CD4-positive, CD25-positive, alpha-beta regulatory T cell (primary cell): ENCODE measurements around the gene B4GALT7. TPM values are rescaled to one million over a fixed set of nuclear protein-coding genes. Genes with fewer than 3 reads are reported as not detected.
"Not testable (repeated sequence)": the region's sequence is repeated elsewhere in the genome, so short reads cannot be mapped to it uniquely, and the experiment has no call there.

ENCODE experiments used
- ATAC-seq, 2 donors: fragments of 150-1000 bp; cut with Tn5 transposase; one replicate each; pipeline ENCODE4 v1.10.0; 2021; ENCODE audit warnings: low read depth in 2 of 2, moderate number of reproducible peaks in 2 of 2, moderate library complexity in 1 of 2
- DNase-seq, 3 donors: peaks; one replicate each; pipeline versions ENCODE4 v3.0.0 to v3.0.0-alpha.2; 2012 to 2022; ENCODE audit warnings: mixed read lengths in 1 of 3
- H3K27ac ChIP-seq: one replicate; pipeline ENCODE4 v1.7.0; 2013; ENCODE audit warnings: mild to moderate bottlenecking, low read length; ENCODE audit not compliant: insufficient read depth, poor library complexity, severe bottlenecking
- H3K27me3 ChIP-seq: one replicate; pipeline ENCODE4 v1.7.0; 2013; ENCODE audit warnings: low read length; ENCODE audit not compliant: control insufficient read depth, insufficient read depth
- H3K36me3 ChIP-seq: one replicate; pipeline ENCODE4 v1.7.0; 2013; ENCODE audit warnings: mild to moderate bottlenecking, low read length, moderate library complexity; ENCODE audit not compliant: control insufficient read depth, insufficient read depth
- H3K4me1 ChIP-seq: 2 replicates; pipeline ENCODE4 v1.7.0; 2013; ENCODE audit warnings: mild to moderate bottlenecking, low read length; ENCODE audit not compliant: insufficient read depth, control insufficient read depth, poor library complexity, severe bottlenecking
- H3K4me3 ChIP-seq: one replicate; pipeline ENCODE4 v1.7.0; 2013; ENCODE audit warnings: low read depth, mild to moderate bottlenecking, low read length, moderate library complexity
- H3K9me3 ChIP-seq, 2 experiments: 1 replicate in 1 of 2; 2 replicates in 1 of 2; pipeline ENCODE4 v1.7.0; 2013; ENCODE audit warnings: low read length in 2 of 2, mild to moderate bottlenecking in 1 of 2, moderate library complexity in 1 of 2; ENCODE audit not compliant: control insufficient read depth in 2 of 2
- H3K27ac Mint-ChIP-seq, 3 donors: one replicate each; pipeline ENCODE4 v1.8.0; 2020 to 2022; ENCODE audit warnings: mild to moderate bottlenecking in 3 of 3, mixed read lengths in 3 of 3, moderate library complexity in 2 of 3
- H3K27me3 Mint-ChIP-seq: one replicate; pipeline ENCODE4 v1.8.0; 2022; ENCODE audit warnings: mild to moderate bottlenecking, mixed read lengths
- H3K36me3 Mint-ChIP-seq: one replicate; pipeline ENCODE4 v1.8.0; 2020; ENCODE audit warnings: mixed read lengths
- H3K4me1 Mint-ChIP-seq, 4 donors: one replicate each; pipeline ENCODE4 v1.8.0; 2020 to 2022; ENCODE audit warnings: mixed read lengths in 4 of 4, mild to moderate bottlenecking in 1 of 4
- H3K4me3 Mint-ChIP-seq, 4 donors: one replicate each; pipeline ENCODE4 v1.8.0; 2020 to 2022; ENCODE audit warnings: mild to moderate bottlenecking in 4 of 4, mixed read lengths in 4 of 4, moderate library complexity in 3 of 4
- H3K9me3 Mint-ChIP-seq, 7 donors: one replicate each; pipeline ENCODE4 v1.8.0; 2020 to 2022; ENCODE audit warnings: mixed read lengths in 7 of 7, mild to moderate bottlenecking in 3 of 7, moderate library complexity in 2 of 7
- polyA plus RNA-seq, 4 donors: library from polyadenylated mRNA; unstranded; fragments of 300-500 nt; fragmentation: Illumina TruSeq; gene quantifications; one replicate each; pipeline ENCODE4 v1.2.3, GENCODE V29; 2021
- total RNA-seq: library from RNA; stranded (reverse); gene quantifications from one replicate; pipeline ENCODE4 v1.2.3, GENCODE V29; 2022

The B4GALT7 gene
- total and polyA plus RNA-seq, 5 donors from 2014 or later = 18.3 to 24.2 (median 18.8) TPM

DNA sequence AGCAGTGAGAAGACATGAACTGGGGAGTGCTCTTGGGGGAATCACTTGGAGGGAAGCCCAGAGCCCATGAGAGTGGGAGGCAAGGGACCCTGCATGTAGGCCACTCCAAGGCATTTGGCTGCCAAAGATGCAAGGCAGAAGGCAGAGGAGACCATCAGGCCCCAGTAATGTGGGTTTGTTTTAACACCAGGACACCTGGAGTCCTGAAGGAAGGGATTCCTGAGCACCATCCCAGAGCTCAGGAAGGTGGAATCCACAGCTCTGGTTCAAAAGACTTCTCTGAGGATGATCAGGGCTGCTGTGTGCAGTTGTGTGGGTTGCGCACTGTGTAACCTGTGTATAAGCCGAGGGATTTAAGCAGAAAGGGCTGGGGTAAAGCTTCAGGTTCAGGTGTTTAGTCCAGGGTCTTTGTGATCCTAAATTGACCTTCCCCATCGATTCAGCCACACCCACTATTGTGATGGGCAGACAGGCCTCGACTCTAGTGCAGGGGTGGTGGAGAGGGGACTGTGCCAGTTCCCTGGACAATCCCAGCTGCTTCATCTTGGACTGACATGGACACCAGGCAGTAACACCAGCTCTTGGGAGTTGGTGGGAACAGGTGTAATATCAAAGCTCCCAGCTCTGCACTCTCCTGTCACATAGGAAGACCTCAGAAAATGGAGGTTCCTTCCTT, 11.0 kb downstream of the B4GALT7 start:
- H3K4me1 Mint-ChIP-seq = peaks cover 0 to 18% (median 4%) of the 10 kb centered on the region in 4 donors
- H3K36me3 ChIP-seq = no peaks in the 10 kb centered on the region
- H3K27me3 ChIP-seq = no peaks in the 10 kb centered on the region
- ATAC-seq (no peak), DNase-seq (no peak)
- H3K4me3 Mint-ChIP-seq = no peak overlapping the region
- no peaks in the 10 kb centered on the region for H3K9me3 Mint-ChIP-seq
- no peaks in the 10 kb centered on the region for H3K9me3 ChIP-seq
- H3K27me3 Mint-ChIP-seq = no peaks in the 10 kb centered on the region
- H3K36me3 Mint-ChIP-seq = peaks cover 13% of the 10 kb centered on the region
- no peak overlapping the region for H3K4me3 ChIP-seq
- H3K27ac Mint-ChIP-seq = peak overlapping the region in 2 of 3 donors; percentile 8 to 83
- H3K27ac ChIP-seq = no peak overlapping the region
- H3K4me1 ChIP-seq = peaks cover 5% of the 10 kb centered on the region

DNA sequence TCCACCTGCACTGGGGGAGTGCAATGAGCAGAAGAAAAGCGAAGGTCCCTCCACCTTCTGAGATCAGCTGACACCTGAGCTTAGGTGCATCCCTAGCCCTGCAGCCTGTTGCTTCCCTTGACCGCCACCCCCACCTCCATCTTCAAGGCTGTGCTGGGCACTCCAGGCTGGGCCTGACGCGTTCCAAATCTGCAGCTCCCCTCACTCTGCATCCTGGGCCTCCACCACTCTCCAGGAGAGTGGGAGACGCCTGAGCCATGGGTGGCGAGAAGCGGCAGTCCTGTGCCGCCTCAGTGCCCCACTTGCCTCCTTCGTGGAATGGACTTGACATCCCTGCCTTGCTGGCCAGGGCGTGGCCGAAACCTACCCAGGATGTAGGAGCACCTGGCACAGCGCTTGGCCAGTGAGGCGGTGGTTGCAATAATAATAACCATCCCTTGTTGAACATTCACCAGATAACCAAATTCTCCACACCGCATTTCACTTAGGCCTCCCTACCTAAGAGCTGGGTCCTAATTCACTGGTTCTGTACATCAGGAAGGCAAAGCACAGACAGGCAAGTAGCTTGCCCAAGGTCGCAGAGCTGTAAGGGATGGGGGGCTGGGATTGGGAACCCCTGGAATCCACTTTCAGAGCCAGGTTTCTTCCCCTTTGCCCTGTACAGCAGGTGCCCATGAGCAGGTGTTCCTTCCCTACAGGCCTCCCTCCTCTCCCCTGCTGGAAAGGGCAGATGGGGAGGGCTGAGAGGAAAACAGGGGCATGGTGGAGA, 11.7 kb downstream of the B4GALT7 start:
- H3K4me3 ChIP-seq = no peak overlapping the region
- Mint-ChIP-seq H3K36me3 (peaks cover 13% of the 10 kb centered on the region), H3K4me1 (peaks cover 0 to 11% (median 1%) of the 10 kb centered on the region in 4 donors), H3K4me3 (no peak overlapping the region), H3K27me3 (no peaks in the 10 kb centered on the region), H3K9me3 (no peaks in the 10 kb centered on the region), H3K27ac (peak overlapping the region in 2 of 3 donors; percentile 31 to 32)
- H3K27ac ChIP-seq = no peak overlapping the region
- H3K27me3 ChIP-seq = no peaks in the 10 kb centered on the region
- no peaks in the 10 kb centered on the region for H3K9me3 ChIP-seq
- no peaks in the 10 kb centered on the region for H3K36me3 ChIP-seq
- ATAC-seq = no peak
- H3K4me1 ChIP-seq = peaks cover 5% of the 10 kb centered on the region
- DNase-seq = no peak

DNA sequence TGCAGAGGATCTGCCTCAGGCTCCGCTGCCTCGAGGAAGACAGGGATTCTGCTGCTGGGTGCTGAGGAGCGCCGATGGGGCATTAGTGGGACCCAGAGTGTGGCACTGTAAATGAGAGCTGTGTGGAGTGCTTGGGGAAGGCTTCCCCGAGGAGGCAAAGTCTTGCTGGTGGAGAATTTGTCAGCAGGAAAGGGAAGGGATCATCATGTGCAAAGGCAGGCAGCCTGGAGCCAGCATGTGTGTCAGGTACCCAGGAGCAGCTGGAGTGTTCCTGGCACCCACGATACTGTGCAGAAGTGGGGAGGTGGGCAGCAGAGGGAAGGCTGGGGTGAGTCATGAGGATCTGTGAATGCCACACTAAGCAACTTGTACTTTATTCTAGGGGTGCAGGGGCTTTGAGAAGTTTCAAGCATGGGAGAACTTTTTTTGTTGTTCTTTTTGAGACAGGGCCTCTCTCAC, 12.3 kb downstream of the B4GALT7 start:
- Histone ChIP-seq H3K4me3 (no peak overlapping the region), H3K9me3 (no peaks in the 10 kb centered on the region), H3K27me3 (no peaks in the 10 kb centered on the region), H3K27ac (no peak overlapping the region), H3K4me1 (peaks cover 2% of the 10 kb centered on the region), H3K36me3 (no peaks in the 10 kb centered on the region)
- H3K4me1 Mint-ChIP-seq = peaks cover 0 to 6% (median 1%) of the 10 kb centered on the region in 4 donors
- H3K27ac Mint-ChIP-seq = peak overlapping the region in 2 of 3 donors; percentile 28 to 32
- H3K36me3 Mint-ChIP-seq = peaks cover 14% of the 10 kb centered on the region
- H3K9me3 Mint-ChIP-seq = no peaks in the 10 kb centered on the region
- no peak overlapping the region for H3K4me3 Mint-ChIP-seq
- ATAC-seq (no peak), DNase-seq (no peak)
- no peaks in the 10 kb centered on the region for H3K27me3 Mint-ChIP-seq

DNA sequence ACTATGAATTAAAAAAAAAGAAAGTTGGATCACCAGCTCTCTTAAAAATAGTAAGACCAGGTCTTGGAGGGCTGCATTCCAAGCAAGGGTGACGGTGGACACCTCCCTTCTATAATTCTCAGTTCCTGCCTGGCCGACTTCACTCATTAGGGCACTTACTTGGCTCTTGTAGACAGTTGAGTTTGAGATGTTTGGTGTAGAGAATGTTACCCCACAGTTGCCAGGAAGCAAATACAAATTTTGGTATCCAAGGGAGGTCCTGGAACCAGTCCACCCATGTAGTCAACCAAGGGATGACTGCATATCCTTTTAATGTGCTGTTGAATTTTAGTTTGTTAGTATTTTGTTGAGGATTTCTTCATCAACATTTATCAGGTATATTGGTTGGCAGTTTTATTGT, 20.6 kb downstream of the B4GALT7 start:
- ATAC-seq (no peak), DNase-seq (no peak)
- H3K36me3 ChIP-seq = peaks cover 26% of the 10 kb centered on the region
- Mint-ChIP-seq H3K27ac (no peak overlapping the region), H3K4me3 (no peak overlapping the region), H3K27me3 (no peaks in the 10 kb centered on the region), H3K4me1 (no peaks in the 10 kb centered on the region), H3K9me3 (no peaks in the 10 kb centered on the region), H3K36me3 (peaks cover 54% of the 10 kb centered on the region)
- no peaks in the 10 kb centered on the region for H3K27me3 ChIP-seq
- H3K27ac ChIP-seq = no peak overlapping the region
- no peak overlapping the region for H3K4me3 ChIP-seq
- no peaks in the 10 kb centered on the region for H3K4me1 ChIP-seq
- no peaks in the 10 kb centered on the region for H3K9me3 ChIP-seq

DNA sequence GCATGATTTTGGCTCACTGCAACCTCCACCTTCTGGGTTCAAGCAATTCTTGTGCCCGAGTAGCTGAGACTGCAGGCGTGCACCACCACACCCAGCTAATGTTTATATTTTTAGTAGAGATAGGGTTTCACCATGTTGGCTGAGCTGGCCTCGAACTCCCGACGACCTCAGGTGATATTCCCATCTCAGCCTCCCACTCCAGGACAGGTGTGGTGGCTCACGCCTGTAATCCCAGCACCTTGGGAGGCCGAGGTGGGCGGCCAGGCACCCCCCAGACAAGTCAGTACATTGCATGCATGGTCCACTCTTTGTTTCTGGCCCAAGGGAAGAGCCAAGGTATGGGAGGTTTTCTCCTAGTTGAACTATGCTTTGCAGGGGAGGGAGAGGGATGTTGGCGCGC, 24.2 kb downstream of the B4GALT7 start:
- not testable (repeated sequence) for H3K27ac ChIP-seq, H3K27me3 Mint-ChIP-seq, DNase-seq, H3K9me3 Mint-ChIP-seq, H3K9me3 ChIP-seq, H3K4me3 Mint-ChIP-seq, ATAC-seq, H3K27ac Mint-ChIP-seq, H3K4me1 Mint-ChIP-seq, H3K27me3 ChIP-seq, H3K4me3 ChIP-seq, H3K4me1 ChIP-seq
- H3K36me3 ChIP-seq = peaks cover 18% of the 10 kb centered on the region
- H3K36me3 Mint-ChIP-seq = peaks cover 32% of the 10 kb centered on the region

DNA sequence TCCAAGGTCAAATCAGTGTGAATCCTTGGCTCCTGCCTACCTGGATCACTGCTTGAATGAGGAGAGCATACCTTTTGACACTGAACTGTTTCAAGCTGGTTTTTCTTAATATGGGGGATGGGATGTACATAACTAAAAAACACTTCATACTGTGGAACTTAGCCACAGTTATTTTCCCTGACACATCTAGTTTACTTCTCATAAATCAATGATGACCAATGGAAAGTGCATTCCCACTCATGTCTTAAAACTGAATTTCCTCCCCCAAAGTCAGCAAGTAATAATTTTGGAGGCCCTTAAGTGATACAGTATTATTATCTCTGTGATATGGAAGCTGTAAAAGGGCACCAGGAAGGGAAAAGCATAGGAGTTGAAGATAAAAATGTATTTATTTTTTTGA, 30.3 kb downstream of the B4GALT7 start:
- H3K9me3 ChIP-seq = not testable (repeated sequence)

DNA sequence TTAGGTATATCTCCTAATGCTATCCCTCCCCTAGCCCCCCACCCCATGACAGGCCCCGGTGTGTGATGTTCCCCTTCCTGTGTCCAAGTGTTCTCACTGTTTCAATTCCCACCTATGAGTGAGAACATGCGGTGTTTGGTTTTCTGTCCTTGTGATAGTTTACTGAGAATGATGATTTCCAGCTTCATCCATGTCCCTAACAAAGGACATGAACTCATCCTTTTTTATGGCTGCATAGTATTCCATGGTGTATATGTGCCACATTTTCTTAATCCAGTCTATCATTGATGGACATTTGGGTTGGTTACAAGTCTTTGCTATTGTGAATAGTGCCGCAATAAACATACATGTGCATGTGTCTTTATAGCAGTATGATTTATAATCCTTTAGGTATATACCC, 35.0 kb downstream of the B4GALT7 start:
- H3K4me1 Mint-ChIP-seq, DNase-seq, H3K4me1 ChIP-seq, H3K9me3 Mint-ChIP-seq, H3K4me3 Mint-ChIP-seq, H3K27me3 Mint-ChIP-seq, H3K4me3 ChIP-seq, H3K27me3 ChIP-seq, H3K27ac ChIP-seq, H3K27ac Mint-ChIP-seq, H3K9me3 ChIP-seq, ATAC-seq, H3K36me3 ChIP-seq: not testable (repeated sequence)
- H3K36me3 Mint-ChIP-seq = peaks cover 15% of the 10 kb centered on the region

More for the DNA sequence above, 30.3 kb downstream of the B4GALT7 start:
- not testable (repeated sequence) for ATAC-seq, H3K27ac ChIP-seq, H3K4me3 Mint-ChIP-seq, H3K9me3 Mint-ChIP-seq, H3K36me3 ChIP-seq, H3K4me3 ChIP-seq, H3K27me3 ChIP-seq, H3K4me1 Mint-ChIP-seq, DNase-seq, H3K27me3 Mint-ChIP-seq, H3K4me1 ChIP-seq
- Mint-ChIP-seq H3K36me3 (peaks cover 14% of the 10 kb centered on the region), H3K27ac (peak overlapping the region in 1 of 3 donors; percentile 44)

DNA sequence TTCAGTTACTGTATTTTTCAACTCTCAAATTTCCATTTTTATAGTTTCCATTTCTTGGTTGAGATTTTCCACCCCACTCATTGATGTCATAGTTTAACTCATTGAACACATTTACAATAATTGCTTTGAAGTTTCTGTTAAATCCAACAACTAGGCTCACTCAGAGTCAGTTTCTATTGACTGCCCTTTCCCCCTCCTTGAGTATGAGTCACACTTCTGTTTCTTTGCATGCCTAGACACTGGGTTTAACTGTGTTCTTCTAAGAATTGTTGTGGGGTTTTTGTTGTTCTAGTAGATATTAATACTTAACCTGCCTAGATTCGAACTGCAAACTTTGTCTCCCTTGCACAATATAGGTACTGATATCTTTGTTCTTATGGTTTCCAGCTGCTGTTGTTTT, 45.5 kb downstream of the B4GALT7 start:
- not testable (repeated sequence) for H3K27me3 ChIP-seq, H3K36me3 ChIP-seq, H3K27me3 Mint-ChIP-seq, H3K27ac Mint-ChIP-seq, H3K9me3 Mint-ChIP-seq, H3K36me3 Mint-ChIP-seq, H3K4me3 Mint-ChIP-seq, H3K4me1 ChIP-seq, DNase-seq, H3K4me1 Mint-ChIP-seq, H3K4me3 ChIP-seq, H3K9me3 ChIP-seq, H3K27ac ChIP-seq
- peak; percentile 34 to 43 for ATAC-seq
